ENCODE data around the gene PDAP1. TPM values are rescaled to one million over a fixed set of nuclear protein-coding genes. Genes with fewer than 3 reads are reported as not detected.
A peak's percentile ranks its signal among the peaks of the same experiment; 100 is the strongest.

The PDAP1 gene
- total and polyA plus RNA-seq, 2 of the 8 experiments (the other 6 are each of a cell fraction or from before 2014, with no cell fraction given), result 26.6 to 169 TPM

GRCh38 chr7:99365318-99366141, 42.9 kb downstream of the PDAP1 start:
- Histone ChIP-seq H2BK12ac (ENCODE audit: low read depth, low read length) (no peak overlapping the region), H3K4me3 (ENCODE audit: extremely low read depth in 1 of 4, insufficient read depth in 2 of 4, low read depth in 3 of 4, low read length in 4 of 4) (no peak overlapping the region), H4K91ac (replicated peaks; ENCODE audit: insufficient read length, low read length) (no peak overlapping the region), H3K18ac (ENCODE audit: extremely low read depth, low read length) (no peak overlapping the region), H2BK5ac (ENCODE audit: low read depth, low read length) (no peak overlapping the region), H3K14ac (ENCODE audit: insufficient read length) (no peak overlapping the region), H3K27me3 (replicated peaks in 1 of 4; ENCODE audit: control insufficient read depth in 3 of 4, extremely low read depth in 1 of 4, insufficient read depth in 3 of 4, low read length in 3 of 4) (no peaks in the 10 kb centered on the region), H3K79me1 (ENCODE audit: low read depth, low read length) (no peaks in the 10 kb centered on the region), H3K23me2 (ENCODE audit: low read depth, low read length) (no peaks in the 10 kb centered on the region), H3K23ac (ENCODE audit: insufficient read length) (no peak overlapping the region), H2AFZ (ENCODE audit: low read length) (no peak overlapping the region), H2AK5ac (ENCODE audit: low read depth, low read length) (no peak overlapping the region), H3K27ac (ENCODE audit: low read depth, low read length) (no peak overlapping the region), H4K8ac (ENCODE audit: extremely low read depth, insufficient read depth, low read length) (no peak overlapping the region), H2BK120ac (replicated peaks; ENCODE audit: low read depth, low read length) (no peak overlapping the region), H2BK15ac (ENCODE audit: low read length) (no peak overlapping the region), H3K4ac (replicated peaks; ENCODE audit: insufficient read length, low read depth, low read length) (no peak overlapping the region), H4K5ac (ENCODE audit: insufficient read length, low read depth, low read length) (no peak overlapping the region), H3K36me3 (ENCODE audit: control insufficient read depth in 2 of 4, insufficient read depth in 4 of 4, low read length in 3 of 4) (peaks cover 2 to 23% (median 9%) of the 10 kb centered on the region in 4 experiments; a peak in 6 of 8 replicates), H3K9me3 (ENCODE audit: insufficient read depth in 2 of 2, low read depth in 1 of 2, low read length in 1 of 2) (no peaks in the 10 kb centered on the region), H3K79me2 (ENCODE audit: control insufficient read depth in 1 of 2, insufficient read depth in 2 of 2, low read length in 2 of 2) (no peaks in the 10 kb centered on the region), H2BK20ac (ENCODE audit: low read length) (no peak overlapping the region), H3K4me1 (replicated peaks in 1 of 4; ENCODE audit: control insufficient read depth in 3 of 4, insufficient read depth in 4 of 4, low read length in 3 of 4) (peaks cover 0 to 9% (median 4%) of the 10 kb centered on the region in 4 experiments; a peak in 5 of 7 replicates), H3K9ac (replicated peaks in 1 of 4; ENCODE audit: extremely low read depth in 1 of 4, low read depth in 3 of 4, low read length in 3 of 4) (no peak overlapping the region), H3K56ac (replicated peaks; ENCODE audit: insufficient read length, low read depth, low read length) (no peak overlapping the region), H3K4me2 (ENCODE audit: insufficient read depth in 1 of 2, low read depth in 2 of 2, low read length in 2 of 2) (no peak overlapping the region), H4K20me1 (replicated peaks in 1 of 2; ENCODE audit: control insufficient read depth in 1 of 2, insufficient read depth in 2 of 2, low read length in 2 of 2) (peaks cover 0 to 2% of the 10 kb centered on the region in 2 experiments)
- ChIA-PET POLR2A (ENCODE audit: partially characterized antibody) (interaction anchor here (1.2 to 1.6 kb wide), 4 partner anchors 8 to 55 kb away, joined by 3 to 4 read pairs (median 3); partner anchors contain the start of gene ARPC1B), CTCF (ENCODE audit: partially characterized antibody) (interaction anchor here (0.6 to 5.7 kb wide), 18 partner anchors 8 to 372 kb away, joined by 3 to 40 read pairs (median 4); partner anchors contain the start of genes ARPC1B and BUD31)
- FAIRE-seq (no peak), DNase-seq (ENCODE audit: low read depth in 1 of 2, low spot score in 2 of 2) (peak in 1 of 2 experiments; percentile 74)
- WGBS, 2 experiments (ENCODE audit: extremely low coverage in 1 of 2, insufficient coverage in 1 of 2, insufficient read length in 1 of 2, insufficient replicate concordance in 2 of 2, low coverage in 1 of 2, low lambda C conversion rate in 2 of 2, missing lambda C conversion rate in 1 of 2), result 89% methylated on average over 16 of the region's 17 CpGs; no CpG with 5 or more reads in 1 of the 2 experiments
- TF ChIP-seq SIN3A (conservative IDR thresholded peaks at IDR 0.05 in 1 of 2, IDR thresholded peaks at IDR 0.05 in 1 of 2; ENCODE audit: low read depth in 1 of 2, low read length in 2 of 2), result 0 out of 4 replicates have a peak, but pooled peaks of 1 of the 2 experiments have one; percentile 26
- TF ChIP-seq KDM1A (IDR thresholded peaks at IDR 0.05; ENCODE audit: borderline replicate concordance, low read length), result 0 out of 2 replicates have a peak, but pooled peaks have one; percentile 28
- TF ChIP-seq YY1 (IDR thresholded peaks at IDR 0.05; ENCODE audit: low read depth, low read length), result no peak
- TF ChIP-seq USF2 (IDR thresholded peaks at IDR 0.05; ENCODE audit: low read length), result no peak
- no peak for TF ChIP-seq TAF1 (IDR thresholded peaks at IDR 0.05; ENCODE audit: low read depth, low read length)
- TF ChIP-seq CTCF (IDR thresholded peaks at IDR 0.05; ENCODE audit: control extremely low read depth in 1 of 3, insufficient read depth in 1 of 3, low read depth in 1 of 3, low read length in 3 of 3), result peak; percentile 63 to 72 (median 71)
- TF ChIP-seq BRCA1 (IDR thresholded peaks at IDR 0.05; ENCODE audit: low read depth, low read length), result no peak
